GM12864 (cell line): ENCODE data around the gene DENND4C.

ENCODE experiments used
- DNase-seq: peaks from one replicate; pipeline ENCODE4 v3.0.0-alpha.2; 2011; ENCODE audit warnings: low read depth
- H3K4me3 ChIP-seq: 2 replicates; pipeline ENCODE4 v1.5.1; 2011; ENCODE audit warnings: mild to moderate bottlenecking, low read depth, low read length, control low read depth
- CTCF ChIP-seq: IDR thresholded peaks from 2 replicates; pipeline ENCODE4 v1.5.1; 2011; ENCODE audit warnings: low read depth, mild to moderate bottlenecking, moderate library complexity, low read length, control low read depth, inconsistent platforms; ENCODE audit errors: missing control alignments

DENND4C gene

GRCh38 chr9:19270421-19270949 lies 40.0 kb downstream of the DENND4C start:
- DNase-seq = no peak
- no peak for TF ChIP-seq CTCF
- no peak overlapping the region for H3K4me3 ChIP-seq

- no peak overlapping the region for H3K4me3 ChIP-seq
- TF ChIP-seq CTCF = no peak
- DNase-seq = no peak
Observed at GRCh38 chr9:19271081-19271480, 40.6 kb downstream of the DENND4C start.

GRCh38 chr9:19281801-19282200 lies 51.3 kb downstream of the DENND4C start:
- no peak overlapping the region for H3K4me3 ChIP-seq
- no peak for TF ChIP-seq CTCF
- DNase-seq = no peak

GRCh38 chr9:19283072-19283710 lies 52.7 kb downstream of the DENND4C start:
- no peak for TF ChIP-seq CTCF
- H3K4me3 ChIP-seq = no peak overlapping the region
- DNase-seq = no peak

GRCh38 chr9:19284729-19285128 lies 54.2 kb downstream of the DENND4C start:
- no peak overlapping the region for H3K4me3 ChIP-seq
- TF ChIP-seq CTCF = no peak
- no peak for DNase-seq

- H3K4me3 ChIP-seq = no peak overlapping the region
- no peak for DNase-seq
- TF ChIP-seq CTCF = no peak
Observed at GRCh38 chr9:19286634-19287188, 56.2 kb downstream of the DENND4C start.

- no peak for DNase-seq
- no peak for TF ChIP-seq CTCF
- H3K4me3 ChIP-seq = no peak overlapping the region
Observed at GRCh38 chr9:19288081-19288480, 57.6 kb downstream of the DENND4C start.
